H1 (cell line): ENCODE results near the gene FAM227B. TPM values are rescaled to one million over a fixed set of nuclear protein-coding genes. Genes with fewer than 3 reads are reported as not detected.

ENCODE experiments used
- CTCF ChIA-PET: fragments of 300-600 bp; sonication (Branson Sonifier 250); formaldehyde crosslinking; loops from one replicate; lab custom pipeline; 2021; ENCODE audit not compliant: partially characterized antibody; lab: Charles Lee
- POLR2A ChIA-PET: fragments of 300-600 bp; sonication (Branson Sonifier 250); formaldehyde crosslinking; loops from one replicate; lab custom pipeline; 2021; ENCODE audit warnings: inconsistent platforms; ENCODE audit not compliant: partially characterized antibody; lab: Charles Lee
- DNase-seq, 2 experiments: peaks; one replicate each; pipeline versions ENCODE4 v3.0.0 to v3.0.0-alpha.2; 2010 to 2022; ENCODE audit warnings: low spot score in 2 of 2, low read depth in 1 of 2, mixed read lengths in 1 of 2
- FAIRE-seq: peaks from 2 replicates; lab custom pipeline; 2011; peaks lifted over from hg19 to GRCh38; lab: Jason Lieb, UNC
- H2AFZ ChIP-seq: 2 replicates; pipeline ENCODE4 v1.8.1; 2012; ENCODE audit warnings: low read length, inconsistent platforms
- H2AK5ac ChIP-seq: 2 replicates; pipeline ENCODE4 v1.6.1; 2013; ENCODE audit warnings: low read depth, low read length
- H2BK120ac ChIP-seq: replicated peaks from 2 replicates; pipeline ENCODE3; 2013; ENCODE audit warnings: low read depth, low read length, inconsistent platforms
- H2BK12ac ChIP-seq: 2 replicates; pipeline ENCODE4 v1.6.1; 2013; ENCODE audit warnings: low read depth, low read length
- H2BK15ac ChIP-seq: 2 replicates; pipeline ENCODE4 v1.6.1; 2013; ENCODE audit warnings: low read length
- H2BK20ac ChIP-seq: 2 replicates; pipeline ENCODE4 v1.6.1; 2013; ENCODE audit warnings: low read length
- H2BK5ac ChIP-seq: 2 replicates; pipeline ENCODE4 v1.6.1; 2013; ENCODE audit warnings: low read depth, low read length
- H3K14ac ChIP-seq: 2 replicates; pipeline ENCODE4 v1.6.1; 2013; ENCODE audit warnings: inconsistent platforms; ENCODE audit not compliant: insufficient read length
- H3K18ac ChIP-seq: 2 replicates; pipeline ENCODE4 v1.6.1; 2013; ENCODE audit warnings: low read length; ENCODE audit errors: extremely low read depth
- H3K23ac ChIP-seq: 2 replicates; pipeline ENCODE4 v1.6.1; 2013; ENCODE audit warnings: inconsistent platforms; ENCODE audit not compliant: insufficient read length
- H3K23me2 ChIP-seq: 2 replicates; pipeline ENCODE4 v1.6.1; 2013; ENCODE audit warnings: low read depth, low read length
- H3K27ac ChIP-seq: 2 replicates; pipeline ENCODE4 v1.6.1; 2011; ENCODE audit warnings: low read depth, low read length, inconsistent platforms
- H3K27me3 ChIP-seq, 4 experiments: replicated peaks in 1 of 4; 1 replicate in 1 of 4; 2 replicates in 3 of 4; pipeline versions ENCODE4 v1.6.1 to v1.8.1; 2011 to 2013; ENCODE audit warnings: low read length in 3 of 4, mild to moderate bottlenecking in 3 of 4, inconsistent platforms in 2 of 4, mixed read lengths in 2 of 4, moderate library complexity in 1 of 4; ENCODE audit not compliant: control insufficient read depth in 3 of 4, insufficient read depth in 3 of 4; ENCODE audit errors: extremely low read depth in 1 of 4
- H3K36me3 ChIP-seq, 4 experiments: 2 replicates each; pipeline versions ENCODE4 v1.6.1 to v1.8.1; 2011 to 2013; ENCODE audit warnings: mild to moderate bottlenecking in 4 of 4, low read length in 3 of 4, moderate library complexity in 2 of 4, control low read depth in 1 of 4, inconsistent platforms in 1 of 4; ENCODE audit not compliant: insufficient read depth in 4 of 4, control insufficient read depth in 2 of 4
- H3K4ac ChIP-seq: replicated peaks from 2 replicates; pipeline ENCODE3; 2013; ENCODE audit warnings: low read length, low read depth, mixed read lengths, inconsistent platforms; ENCODE audit not compliant: insufficient read length
- H3K4me1 ChIP-seq, 4 experiments: replicated peaks in 1 of 4; 1 replicate in 1 of 4; 2 replicates in 3 of 4; pipeline versions ENCODE4 v1.6.1 to v1.8.1; 2011 to 2013; ENCODE audit warnings: low read length in 3 of 4, inconsistent platforms in 2 of 4, mixed read lengths in 1 of 4; ENCODE audit not compliant: insufficient read depth in 4 of 4, control insufficient read depth in 3 of 4
- H3K4me2 ChIP-seq, 2 experiments: 2 replicates each; pipeline versions ENCODE4 v1.6.1 to v1.8.1; 2011 to 2013; ENCODE audit warnings: low read depth in 2 of 2, low read length in 2 of 2, control low read depth in 1 of 2, inconsistent platforms in 1 of 2, mild to moderate bottlenecking in 1 of 2; ENCODE audit not compliant: insufficient read depth in 1 of 2
- H3K4me3 ChIP-seq, 4 experiments: fragments of 200-600, 300-600 bp in 1 of 4; sonication (generic), shearing (Covaris generic), sonication (Bioruptor Twin) in 1 of 4; 2 replicates each; pipeline versions ENCODE4 v1.5.1 to v1.8.1; 2011 to 2016; ENCODE audit warnings: low read length in 4 of 4, low read depth in 3 of 4, control low read depth in 2 of 4, inconsistent platforms in 2 of 4, mild to moderate bottlenecking in 2 of 4, mixed read lengths in 1 of 4, moderate library complexity in 1 of 4; ENCODE audit not compliant: insufficient read depth in 2 of 4; ENCODE audit errors: extremely low read depth in 1 of 4
- H3K56ac ChIP-seq: replicated peaks from 2 replicates; pipeline ENCODE3; 2013; ENCODE audit warnings: low read depth, mild to moderate bottlenecking, mixed read lengths, low read length, inconsistent platforms; ENCODE audit not compliant: insufficient read length
- H3K79me1 ChIP-seq: 2 replicates; pipeline ENCODE4 v1.6.1; 2013; ENCODE audit warnings: low read depth, low read length, control low read depth
- H3K79me2 ChIP-seq, 2 experiments: 2 replicates each; pipeline versions ENCODE4 v1.6.1 to v1.8.1; 2012 to 2013; ENCODE audit warnings: low read length in 2 of 2, mild to moderate bottlenecking in 2 of 2, inconsistent platforms in 1 of 2; ENCODE audit not compliant: insufficient read depth in 2 of 2, control insufficient read depth in 1 of 2
- H3K9ac ChIP-seq, 4 experiments: replicated peaks in 1 of 4; 1 replicate in 1 of 4; 2 replicates in 3 of 4; pipeline versions ENCODE4 v1.6.1 to v1.8.1; 2011 to 2013; ENCODE audit warnings: low read depth in 3 of 4, low read length in 3 of 4, control low read depth in 2 of 4, mild to moderate bottlenecking in 2 of 4, moderate library complexity in 2 of 4, inconsistent platforms in 1 of 4; ENCODE audit errors: extremely low read depth in 1 of 4
- H3K9me3 ChIP-seq, 2 experiments: 2 replicates each; pipeline versions ENCODE4 v1.6.1 to v1.8.1; 2012 to 2013; ENCODE audit warnings: mild to moderate bottlenecking in 2 of 2, moderate library complexity in 2 of 2, control low read depth in 1 of 2, inconsistent platforms in 1 of 2, low read depth in 1 of 2, low read length in 1 of 2, mixed read lengths in 1 of 2; ENCODE audit not compliant: insufficient read depth in 2 of 2
- H4K20me1 ChIP-seq, 2 experiments: replicated peaks in 1 of 2; 2 replicates each; pipeline versions ENCODE3 to v1.8.1; 2011 to 2013; ENCODE audit warnings: inconsistent platforms in 2 of 2, low read length in 2 of 2, mild to moderate bottlenecking in 1 of 2; ENCODE audit not compliant: insufficient read depth in 2 of 2, control insufficient read depth in 1 of 2
- H4K5ac ChIP-seq: 2 replicates; pipeline ENCODE4 v1.6.1; 2013; ENCODE audit warnings: low read length, low read depth, mixed read lengths, inconsistent platforms; ENCODE audit not compliant: insufficient read length
- H4K8ac ChIP-seq: 2 replicates; pipeline ENCODE4 v1.8.0; 2013; ENCODE audit warnings: mild to moderate bottlenecking, moderate library complexity, low read length, inconsistent platforms; ENCODE audit not compliant: insufficient read depth; ENCODE audit errors: extremely low read depth
- H4K91ac ChIP-seq: replicated peaks from 2 replicates; pipeline ENCODE3; 2013; ENCODE audit warnings: low read length, mixed read lengths, inconsistent platforms; ENCODE audit not compliant: insufficient read length
- FOSL1 ChIP-seq: IDR thresholded peaks from 2 replicates; pipeline ENCODE4 v1.6.1; 2011; ENCODE audit warnings: mild to moderate bottlenecking, low read depth, low read length, moderate library complexity; ENCODE audit not compliant: insufficient read depth
- GABPA ChIP-seq: IDR thresholded peaks from 2 replicates; pipeline ENCODE4 v1.6.1; 2011; ENCODE audit warnings: mild to moderate bottlenecking, low read length, moderate library complexity, borderline replicate concordance; ENCODE audit not compliant: insufficient read depth
- HDAC6 ChIP-seq: IDR thresholded peaks from one replicate; pipeline ENCODE4 v1.7.1; 2012; ENCODE audit warnings: low read depth, mild to moderate bottlenecking, inconsistent platforms, low read length, moderate library complexity
- JUN ChIP-seq: IDR thresholded peaks from 2 replicates; pipeline ENCODE4 v1.6.1; 2011; ENCODE audit warnings: low read depth, mild to moderate bottlenecking, improper control_type of control experiment, low read length
- MAFK ChIP-seq: IDR thresholded peaks from 2 replicates; pipeline ENCODE4 v1.6.1; 2012; ENCODE audit warnings: low read depth, mild to moderate bottlenecking, improper control_type of control experiment, low read length
- YY1 ChIP-seq: IDR thresholded peaks from 2 replicates; pipeline ENCODE4 v1.6.1; 2011; ENCODE audit warnings: low read depth, mild to moderate bottlenecking, low read length
- polyA plus RNA-seq, 7 experiments: library from polyadenylated mRNA; depleted of rRNA in 3 of 7; stranded (reverse) in 5 of 7; unstranded in 2 of 7; fragments of >200 nt in 5 of 7; fragments of 200-250 nt in 2 of 7; gene quantifications; 1 replicate in 5 of 7; 2 replicates in 1 of 7; 4 replicates in 1 of 7; pipeline versions ENCODE4 v1.2.1 to v1.2.3, GENCODE V29; 2011 to 2013; ENCODE audit warnings: missing spikeins in 2 of 7, mixed read lengths in 2 of 7
- total RNA-seq: library from RNA; stranded (reverse); fragmentation: NEBNext Ultra II Directional; extraction: Animal tissue kit (Norgen Biotek cat#: 25700); gene quantifications from 2 replicates; pipeline ENCODE4 v1.2.1, GENCODE V29; 2021

Gene FAM227B
- total and polyA plus RNA-seq, 2 of the 8 experiments (the other 6 are each of a cell fraction or from before 2014, with no cell fraction given) = 4.0 to 6.5 TPM

- peak overlapping the region; percentile 96 for H2BK5ac ChIP-seq
- CTCF ChIA-PET = interaction anchor here (1.2 kb wide), 1 partner anchor 10 kb away, joined by 3 read pairs; no protein-coding TSS in a partner anchor
Measured at GRCh38 chr15:49330166-49330565, 290.5 kb downstream of the FAM227B start.

More at GRCh38 chr15:49330166-49330565, 290.5 kb downstream of the FAM227B start:
- Histone ChIP-seq H3K4me2 (no peak overlapping the region), H2BK12ac (peak overlapping the region; percentile 99), H4K5ac (peak overlapping the region; percentile 79), H3K9me3 (no peaks in the 10 kb centered on the region), H3K4me1 (peaks cover 0 to 15% (median 8%) of the 10 kb centered on the region in 4 experiments; a peak in 4 of 7 replicates), H4K8ac (no peak overlapping the region), H3K23ac (no peak overlapping the region), H2BK120ac (peak overlapping the region; percentile 94), H3K4ac (peak overlapping the region; percentile 50), H2AK5ac (peak overlapping the region; percentile 94), H3K14ac (no peak overlapping the region), H3K27ac (no peak overlapping the region), H2AFZ (no peak overlapping the region), H3K79me1 (no peaks in the 10 kb centered on the region), H3K27me3 (no peaks in the 10 kb centered on the region), H4K91ac (peak overlapping the region; percentile 75), H3K4me3 (no peak overlapping the region), H3K36me3 (no peaks in the 10 kb centered on the region), H3K9ac (peak overlapping the region in 1 of 4 experiments; percentile 13; a peak in 1 of 7 replicates), H3K18ac (peak overlapping the region; percentile 72), H3K56ac (no peak overlapping the region), H2BK15ac (no peak overlapping the region; the same call in 1 of the 2 replicates), H4K20me1 (no peaks in the 10 kb centered on the region), H3K23me2 (no peaks in the 10 kb centered on the region; the same call in 1 of the 2 replicates), H2BK20ac (peak overlapping the region; percentile 92), H3K79me2 (no peaks in the 10 kb centered on the region; a peak in 1 of 4 replicates)
- TF ChIP-seq MAFK (no peak), GABPA (no peak), FOSL1 (no peak), HDAC6 (no peak), JUN (no peak), YY1 (no peak)
- DNase-seq = no peak
- POLR2A ChIA-PET = no interaction called here
- no peak for FAIRE-seq
